ENCODE measurements around the gene EMC9. TPM values are rescaled to one million over a fixed set of nuclear protein-coding genes. Genes with fewer than 3 reads are reported as not detected.

Gene EMC9
- total and polyA plus RNA-seq, 2 of the 8 experiments (the other 6 are each of a cell fraction or from before 2014, with no cell fraction given), result 38.4 to 47.2 TPM

DNA sequence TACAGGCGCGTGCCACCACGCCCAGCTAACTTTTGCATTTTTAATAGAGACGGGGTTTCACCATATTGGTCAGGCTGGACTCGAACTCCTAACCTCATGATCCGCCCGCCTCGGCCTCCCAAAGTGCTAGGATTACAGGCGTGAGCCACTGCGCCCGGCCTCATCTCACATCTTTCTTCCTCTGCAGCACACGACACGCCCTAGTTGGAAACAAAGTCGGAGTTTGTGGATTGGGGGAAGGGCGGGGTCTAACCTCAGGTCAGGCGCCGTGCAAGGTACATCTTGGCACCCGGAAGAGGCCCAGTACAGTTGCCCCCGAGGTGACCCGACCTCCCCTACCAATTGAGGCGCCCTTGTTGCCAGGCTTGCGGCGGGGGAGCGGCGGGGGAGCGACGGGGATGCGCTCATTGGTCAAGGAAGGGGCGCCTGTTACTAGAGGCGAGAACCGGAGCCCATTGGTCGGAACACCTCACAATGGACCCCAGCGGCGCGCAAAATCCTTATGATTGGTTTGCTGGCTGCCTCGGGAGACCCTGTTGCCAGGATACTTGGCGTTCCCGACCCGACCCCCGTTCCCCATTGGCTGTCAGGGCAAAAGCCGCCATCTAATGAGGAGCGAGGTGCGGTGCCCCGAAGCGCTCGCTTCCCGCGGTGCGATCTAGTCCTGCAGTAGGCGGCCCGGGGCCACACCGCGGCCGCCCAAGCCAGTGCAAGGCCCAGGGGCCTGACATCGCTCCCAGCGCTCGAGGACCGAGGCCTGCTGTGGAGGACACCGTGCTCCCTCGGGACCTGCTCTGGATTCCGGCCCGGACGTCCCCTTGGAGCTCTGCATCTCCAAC lies 30.2 kb upstream of the EMC9 start, which contains the start of gene REC8:
Gene REC8, plus strand, starts transcription at position 659 of the 839 bp plus-strand sequence. CDS start 473 bp downstream, outside the sequence.
- CTCF ChIA-PET (ENCODE audit: partially characterized antibody), result interaction anchor here (0.6 to 1.5 kb wide), 5 partner anchors 9 to 128 kb away, joined by 3 to 6 read pairs (median 4); partner anchors contain the start of gene IRF9
- no peak for TF ChIP-seq SP4 (IDR thresholded peaks at IDR 0.05; ENCODE audit: low read length)
- peak; percentile 75 for TF ChIP-seq RFX5 (IDR thresholded peaks at IDR 0.05; ENCODE audit: borderline replicate concordance, low read depth, low read length)
- TF ChIP-seq RXRA (IDR thresholded peaks at IDR 0.05; ENCODE audit: insufficient read depth, low read depth, low read length), result peak; percentile 97
- no peak for TF ChIP-seq NRF1 (IDR thresholded peaks at IDR 0.05; ENCODE audit: low read depth, low read length)
- no peak for TF ChIP-seq CEBPB (IDR thresholded peaks at IDR 0.05; ENCODE audit: low read depth, low read length)
- TF ChIP-seq, protein P1, sequence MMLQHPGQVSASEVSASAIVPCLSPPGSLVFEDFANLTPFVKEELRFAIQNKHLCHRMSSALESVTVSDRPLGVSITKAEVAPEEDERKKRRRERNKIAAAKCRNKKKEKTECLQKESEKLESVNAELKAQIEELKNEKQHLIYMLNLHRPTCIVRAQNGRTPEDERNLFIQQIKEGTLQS (IDR thresholded peaks at IDR 0.05; ENCODE audit: insufficient read depth, low read depth, low read length), result no peak
- TF ChIP-seq POU5F1 (IDR thresholded peaks at IDR 0.05; ENCODE audit: low read depth, low read length), result no peak
- no peak for TF ChIP-seq RNF2 (IDR thresholded peaks at IDR 0.05; ENCODE audit: borderline replicate concordance, low read depth, low read length, missing control alignments, poor library complexity, severe bottlenecking)
- 0 out of 2 replicates have a peak, but pooled peaks have one; percentile 20 for TF ChIP-seq TCF12 (IDR thresholded peaks at IDR 0.05; ENCODE audit: low read depth, low read length)
- no peak for TF ChIP-seq TEAD4 (IDR thresholded peaks at IDR 0.05; ENCODE audit: low read depth, low read length)

More for the DNA sequence above, 30.2 kb upstream of the EMC9 start, which contains the start of gene REC8:
- Histone ChIP-seq H2AK5ac (ENCODE audit: low read depth, low read length) (no peak within 1 kb of the TSS), H3K23ac (ENCODE audit: insufficient read length) (no peak within 1 kb of the TSS), H4K5ac (ENCODE audit: insufficient read length, low read depth, low read length) (peak within 1 kb of the TSS; percentile 23), H4K8ac (ENCODE audit: extremely low read depth, insufficient read depth, low read length) (peak within 1 kb of the TSS; percentile 59; the same call in 1 of the 2 replicates), H4K20me1 (replicated peaks in 1 of 2; ENCODE audit: control insufficient read depth in 1 of 2, insufficient read depth in 2 of 2, low read length in 2 of 2) (no peaks in the 10 kb centered on the region), H3K79me1 (ENCODE audit: low read depth, low read length) (no peaks in the 10 kb centered on the region), H3K36me3 (ENCODE audit: control insufficient read depth in 2 of 4, insufficient read depth in 4 of 4, low read length in 3 of 4) (peaks cover 0 to under 1% (median 0%) of the 10 kb centered on the region in 4 experiments; a peak in 2 of 8 replicates), H2BK12ac (ENCODE audit: low read depth, low read length) (peak within 1 kb of the TSS; percentile 55; the same call in 1 of the 2 replicates), H3K27me3 (replicated peaks in 1 of 4; ENCODE audit: control insufficient read depth in 3 of 4, extremely low read depth in 1 of 4, insufficient read depth in 3 of 4, low read length in 3 of 4) (no peaks in the 10 kb centered on the region), H3K4me1 (replicated peaks in 1 of 4; ENCODE audit: control insufficient read depth in 3 of 4, insufficient read depth in 4 of 4, low read length in 3 of 4) (peaks cover 0 to 9% (median 7%) of the 10 kb centered on the region in 4 experiments; a peak in 4 of 7 replicates), H3K56ac (replicated peaks; ENCODE audit: insufficient read length, low read depth, low read length) (no peak within 1 kb of the TSS), H2AFZ (ENCODE audit: low read length) (peak within 1 kb of the TSS; percentile 47; the same call in 1 of the 2 replicates), H3K9ac (replicated peaks in 1 of 4; ENCODE audit: extremely low read depth in 1 of 4, low read depth in 3 of 4, low read length in 3 of 4) (peak within 1 kb of the TSS; percentile 37 to 65 (median 54); a peak in 6 of 7 replicates), H2BK20ac (ENCODE audit: low read length) (no peak within 1 kb of the TSS), H2BK5ac (ENCODE audit: low read depth, low read length) (peak within 1 kb of the TSS; percentile 60; the same call in 1 of the 2 replicates), H3K79me2 (ENCODE audit: control insufficient read depth in 1 of 2, insufficient read depth in 2 of 2, low read length in 2 of 2) (no peaks in the 10 kb centered on the region), H3K23me2 (ENCODE audit: low read depth, low read length) (peaks cover 5% of the 10 kb centered on the region; the same call in 1 of the 2 replicates), H3K4me2 (ENCODE audit: insufficient read depth in 1 of 2, low read depth in 2 of 2, low read length in 2 of 2) (peak within 1 kb of the TSS; percentile 75 to 96), H4K91ac (replicated peaks; ENCODE audit: insufficient read length, low read length) (no peak within 1 kb of the TSS), H3K9me3 (ENCODE audit: insufficient read depth in 2 of 2, low read depth in 1 of 2, low read length in 1 of 2) (no peaks in the 10 kb centered on the region), H3K4ac (replicated peaks; ENCODE audit: insufficient read length, low read depth, low read length) (no peak within 1 kb of the TSS), H3K18ac (ENCODE audit: extremely low read depth, low read length) (peak within 1 kb of the TSS; percentile 83), H3K14ac (ENCODE audit: insufficient read length) (no peak within 1 kb of the TSS), H2BK15ac (ENCODE audit: low read length) (0 out of 2 replicates have a peak within 1 kb of the TSS, but pooled peaks have one; percentile 46), H3K4me3 (ENCODE audit: extremely low read depth in 1 of 4, insufficient read depth in 2 of 4, low read depth in 3 of 4, low read length in 4 of 4) (peak within 1 kb of the TSS; percentile 62 to 77 (median 71)), H2BK120ac (replicated peaks; ENCODE audit: low read depth, low read length) (no peak within 1 kb of the TSS), H3K27ac (ENCODE audit: low read depth, low read length) (no peak within 1 kb of the TSS)
- 13% methylated on average over 60 of the region's 63 CpGs; no CpG with 5 or more reads in 1 of the 2 experiments for WGBS, 2 experiments (ENCODE audit: extremely low coverage in 1 of 2, insufficient coverage in 1 of 2, insufficient read length in 1 of 2, insufficient replicate concordance in 2 of 2, low coverage in 1 of 2, low lambda C conversion rate in 2 of 2, missing lambda C conversion rate in 1 of 2)
- FAIRE-seq (peak; percentile 42), DNase-seq (ENCODE audit: low read depth in 1 of 2, low spot score in 2 of 2) (peak; percentile 97)
- POLR2A ChIA-PET (ENCODE audit: partially characterized antibody), result interaction anchor here (0.6 to 10.7 kb wide), 19 partner anchors 9 to 120 kb away, joined by 3 to 158 read pairs (median 5); partner anchors contain the start of genes CARMIL3, EMC9, IPO4 and IRF9

All from H1 (cell line).